HepG2 (cell line): Measurements from ENCODE around the gene ARL2. TPM values are rescaled to one million over a fixed set of nuclear protein-coding genes. Genes with fewer than 3 reads are reported as not detected.

Experiments
- microRNA-seq: library from miRNA; unstranded; fragments of <30 nt; microRNA quantifications from one replicate; pipeline ENCODE4, GENCODE V29; 2020
- polyA plus RNA-seq, 8 experiments: library from polyadenylated mRNA; depleted of rRNA in 3 of 8; stranded (reverse) in 7 of 8; unstranded in 1 of 8; fragments of >200 nt; fragmentation: Illumina TruSeq in 4 of 8; extraction: Trizol in 4 of 8; gene quantifications; 2 replicates each; pipeline versions ENCODE4 v1.2.1 to v1.2.3, GENCODE V29; 2011 to 2016; ENCODE audit warnings: low read depth in 4 of 8, missing spikeins in 1 of 8, mixed read lengths in 1 of 8; ENCODE audit not compliant: insufficient read depth in 1 of 8
- small RNA-seq, 3 experiments: library from RNA; depleted of rRNA; stranded (forward); fragments of <200 nt; gene quantifications; one replicate each; pipeline ENCODE3, GENCODE V24; 2012; ENCODE audit warnings: low read depth in 2 of 3, low replicate concordance in 1 of 3; ENCODE audit not compliant: insufficient read length in 3 of 3, insufficient read depth in 2 of 3
- total RNA-seq, 5 experiments: library from RNA; depleted of rRNA; stranded (reverse); fragments of >200 nt; fragmentation: Illumina TruSeq; extraction: Trizol; gene quantifications; 2 replicates each; pipeline ENCODE4 v1.2.3, GENCODE V29; 2016; ENCODE audit warnings: low read depth in 1 of 5

The ARL2 gene
- total and polyA plus RNA-seq, 2 of the 13 experiments (the other 11 are each of a cell fraction or from before 2014, with no cell fraction given) = 82.9 to 84.4 TPM

Small RNA genes lying within 50 kb of the gene (microRNA-seq; reads per million reads assigned to microRNA genes)
- gene MIR6879 = 0.51 reads per million

Small RNA genes lying within 50 kb of the gene (small RNA-seq; reads per million reads assigned to genes)
- gene MIR6879 (0 reads per million in 3 experiments), gene SNX15 (0 reads per million in 3 experiments)

Other genes with a start within 250 kb of the ARL2 start
- gene SF1, start 235.6 kb upstream of the ARL2 start, total RNA-seq (2016; rRNA removed; fragmentation: Illumina TruSeq; extraction: Trizol) = 42.5 and 70.4 TPM in 2 replicates
- 51.9 and 55.5 TPM in 2 replicates for gene SF1, start 235.6 kb upstream of the ARL2 start, polyA plus RNA-seq (2011; rRNA removed)
- gene MAP4K2, start 210.9 kb upstream of the ARL2 start, total RNA-seq (2016; rRNA removed; fragmentation: Illumina TruSeq; extraction: Trizol) = 7.8 and 8.3 TPM in 2 replicates
- 15.5 and 17.6 TPM in 2 replicates for gene MAP4K2, start 210.9 kb upstream of the ARL2 start, polyA plus RNA-seq (2011; rRNA removed)
- gene MEN1, start 203.6 kb upstream of the ARL2 start, total RNA-seq (2016; rRNA removed; fragmentation: Illumina TruSeq; extraction: Trizol) = 15.3 and 20.5 TPM in 2 replicates
- 27.3 and 30.9 TPM in 2 replicates for gene MEN1, start 203.6 kb upstream of the ARL2 start, polyA plus RNA-seq (2011; rRNA removed)
- 0.77 and 1.4 TPM in 2 replicates for gene CDC42BPG, start 169.5 kb upstream of the ARL2 start, total RNA-seq (2016; rRNA removed; fragmentation: Illumina TruSeq; extraction: Trizol)
- gene CDC42BPG, start 169.5 kb upstream of the ARL2 start, polyA plus RNA-seq (2011; rRNA removed) = 0.55 and 0.99 TPM in 2 replicates
- 22.0 and 26.6 TPM in 2 replicates for gene EHD1, start 135.5 kb upstream of the ARL2 start, total RNA-seq (2016; rRNA removed; fragmentation: Illumina TruSeq; extraction: Trizol)
- 23.6 and 29.4 TPM in 2 replicates for gene EHD1, start 135.5 kb upstream of the ARL2 start, polyA plus RNA-seq (2011; rRNA removed)
- gene ATG2A, start 97.0 kb upstream of the ARL2 start, total RNA-seq (2016; rRNA removed; fragmentation: Illumina TruSeq; extraction: Trizol) = 6.5 and 6.7 TPM in 2 replicates
- gene ATG2A, start 97.0 kb upstream of the ARL2 start, polyA plus RNA-seq (2011; rRNA removed) = 8.0 and 13.2 TPM in 2 replicates
- gene PPP2R5B, start 89.5 kb upstream of the ARL2 start, total RNA-seq (2016; rRNA removed; fragmentation: Illumina TruSeq; extraction: Trizol) = 1.6 and 2.3 TPM in 2 replicates
- gene PPP2R5B, start 89.5 kb upstream of the ARL2 start, polyA plus RNA-seq (2011; rRNA removed) = 8.3 and 12.6 TPM in 2 replicates
- gene GPHA2, start 78.3 kb upstream of the ARL2 start, total RNA-seq (2016; rRNA removed; fragmentation: Illumina TruSeq; extraction: Trizol) = 11.6 and 19.1 TPM in 2 replicates
- gene GPHA2, start 78.3 kb upstream of the ARL2 start, polyA plus RNA-seq (2011; rRNA removed) = 10.1 and 13.0 TPM in 2 replicates
- not detected in 2 replicates for gene MAJIN, start 42.1 kb upstream of the ARL2 start, total RNA-seq (2016; rRNA removed; fragmentation: Illumina TruSeq; extraction: Trizol)
- gene MAJIN, start 42.1 kb upstream of the ARL2 start, polyA plus RNA-seq (2011; rRNA removed) = not detected in 2 replicates
- 3.9 and 4.2 TPM in 2 replicates for gene BATF2, start 17.2 kb upstream of the ARL2 start, total RNA-seq (2016; rRNA removed; fragmentation: Illumina TruSeq; extraction: Trizol)
- gene BATF2, start 17.2 kb upstream of the ARL2 start, polyA plus RNA-seq (2011; rRNA removed) = 2.8 and 3.1 TPM in 2 replicates
- 20.7 and 22.6 TPM in 2 replicates for gene SNX15, start 13.3 kb downstream of the ARL2 start, total RNA-seq (2016; rRNA removed; fragmentation: Illumina TruSeq; extraction: Trizol)
- 19.1 and 21.2 TPM in 2 replicates for gene SNX15, start 13.3 kb downstream of the ARL2 start, polyA plus RNA-seq (2011; rRNA removed)
- 33.2 and 36.3 TPM in 2 replicates for gene SAC3D1, start 27.1 kb downstream of the ARL2 start, total RNA-seq (2016; rRNA removed; fragmentation: Illumina TruSeq; extraction: Trizol)
- 7.4 and 8.9 TPM in 2 replicates for gene SAC3D1, start 27.1 kb downstream of the ARL2 start, polyA plus RNA-seq (2011; rRNA removed)
- gene NAALADL1, start 44.4 kb downstream of the ARL2 start, total RNA-seq (2016; rRNA removed; fragmentation: Illumina TruSeq; extraction: Trizol) = 3.4 and 9.3 TPM in 2 replicates
- gene NAALADL1, start 44.4 kb downstream of the ARL2 start, polyA plus RNA-seq (2011; rRNA removed) = 33.9 and 67.5 TPM in 2 replicates
- gene CDCA5, start 69.9 kb downstream of the ARL2 start, total RNA-seq (2016; rRNA removed; fragmentation: Illumina TruSeq; extraction: Trizol) = 50.6 and 63.1 TPM in 2 replicates
- 9.8 and 13.5 TPM in 2 replicates for gene CDCA5, start 69.9 kb downstream of the ARL2 start, polyA plus RNA-seq (2011; rRNA removed)
- 27.6 and 32.2 TPM in 2 replicates for gene ZFPL1, start 70.1 kb downstream of the ARL2 start, total RNA-seq (2016; rRNA removed; fragmentation: Illumina TruSeq; extraction: Trizol)
- gene ZFPL1, start 70.1 kb downstream of the ARL2 start, polyA plus RNA-seq (2011; rRNA removed) = 49.7 and 56.0 TPM in 2 replicates
- gene VPS51, start 82.1 kb downstream of the ARL2 start, total RNA-seq (2016; rRNA removed; fragmentation: Illumina TruSeq; extraction: Trizol) = 57.4 and 76.3 TPM in 2 replicates
- 90.6 and 104 TPM in 2 replicates for gene VPS51, start 82.1 kb downstream of the ARL2 start, polyA plus RNA-seq (2011; rRNA removed)
- 28.8 and 66.9 TPM in 2 replicates for gene TM7SF2, start 97.7 kb downstream of the ARL2 start, total RNA-seq (2016; rRNA removed; fragmentation: Illumina TruSeq; extraction: Trizol)
- gene TM7SF2, start 97.7 kb downstream of the ARL2 start, polyA plus RNA-seq (2011; rRNA removed) = 56.0 and 75.6 TPM in 2 replicates
- gene ZNHIT2, start 103.5 kb downstream of the ARL2 start, total RNA-seq (2016; rRNA removed; fragmentation: Illumina TruSeq; extraction: Trizol) = 5.7 and 6.5 TPM in 2 replicates
- 1.1 TPM in 2 replicates for gene ZNHIT2, start 103.5 kb downstream of the ARL2 start, polyA plus RNA-seq (2011; rRNA removed)
- 869 and 1,024 TPM in 2 replicates for gene FAU, start 108.0 kb downstream of the ARL2 start, total RNA-seq (2016; rRNA removed; fragmentation: Illumina TruSeq; extraction: Trizol)
- 374 and 392 TPM in 2 replicates for gene FAU, start 108.0 kb downstream of the ARL2 start, polyA plus RNA-seq (2011; rRNA removed)
- 53.3 and 63.2 TPM in 2 replicates for gene MRPL49, start 108.2 kb downstream of the ARL2 start, total RNA-seq (2016; rRNA removed; fragmentation: Illumina TruSeq; extraction: Trizol)
- gene MRPL49, start 108.2 kb downstream of the ARL2 start, polyA plus RNA-seq (2011; rRNA removed) = 39.2 and 41.4 TPM in 2 replicates
- gene SYVN1, start 120.4 kb downstream of the ARL2 start, total RNA-seq (2016; rRNA removed; fragmentation: Illumina TruSeq; extraction: Trizol) = 7.4 and 10.3 TPM in 2 replicates
- gene SYVN1, start 120.4 kb downstream of the ARL2 start, polyA plus RNA-seq (2011; rRNA removed) = 22.5 and 25.8 TPM in 2 replicates
- 0.15 TPM in 1 of 2 replicates, not detected in the other for gene SPDYC, start 156.1 kb downstream of the ARL2 start, total RNA-seq (2016; rRNA removed; fragmentation: Illumina TruSeq; extraction: Trizol)
- 0.26 and 0.33 TPM in 2 replicates for gene SPDYC, start 156.1 kb downstream of the ARL2 start, polyA plus RNA-seq (2011; rRNA removed)
- 51.2 and 57.3 TPM in 2 replicates for gene CAPN1, start 167.8 kb downstream of the ARL2 start, total RNA-seq (2016; rRNA removed; fragmentation: Illumina TruSeq; extraction: Trizol)
- 82.6 and 92.6 TPM in 2 replicates for gene CAPN1, start 167.8 kb downstream of the ARL2 start, polyA plus RNA-seq (2011; rRNA removed)
- gene POLA2, start 247.8 kb downstream of the ARL2 start, total RNA-seq (2016; rRNA removed; fragmentation: Illumina TruSeq; extraction: Trizol) = 10.7 and 15.6 TPM in 2 replicates
- gene POLA2, start 247.8 kb downstream of the ARL2 start, polyA plus RNA-seq (2011; rRNA removed) = 9.1 and 9.7 TPM in 2 replicates